HG03460 (cell line): ENCODE measurements around the gene HCFC1R1.
"Not testable (repeated sequence)": the region's sequence is repeated elsewhere in the genome, so short reads cannot be mapped to it uniquely, and the experiment has no call there.

Experiments
- ATAC-seq: cut with Tn5 transposase; IDR thresholded peaks from one replicate; pipeline ENCODE4 v1.9.1; 2021; ENCODE audit not compliant: unreplicated experiment

Gene HCFC1R1, protein sequence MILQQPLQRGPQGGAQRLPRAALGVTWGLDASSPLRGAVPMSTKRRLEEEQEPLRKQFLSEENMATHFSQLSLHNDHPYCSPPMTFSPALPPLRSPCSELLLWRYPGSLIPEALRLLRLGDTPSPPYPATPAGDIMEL

DNA sequence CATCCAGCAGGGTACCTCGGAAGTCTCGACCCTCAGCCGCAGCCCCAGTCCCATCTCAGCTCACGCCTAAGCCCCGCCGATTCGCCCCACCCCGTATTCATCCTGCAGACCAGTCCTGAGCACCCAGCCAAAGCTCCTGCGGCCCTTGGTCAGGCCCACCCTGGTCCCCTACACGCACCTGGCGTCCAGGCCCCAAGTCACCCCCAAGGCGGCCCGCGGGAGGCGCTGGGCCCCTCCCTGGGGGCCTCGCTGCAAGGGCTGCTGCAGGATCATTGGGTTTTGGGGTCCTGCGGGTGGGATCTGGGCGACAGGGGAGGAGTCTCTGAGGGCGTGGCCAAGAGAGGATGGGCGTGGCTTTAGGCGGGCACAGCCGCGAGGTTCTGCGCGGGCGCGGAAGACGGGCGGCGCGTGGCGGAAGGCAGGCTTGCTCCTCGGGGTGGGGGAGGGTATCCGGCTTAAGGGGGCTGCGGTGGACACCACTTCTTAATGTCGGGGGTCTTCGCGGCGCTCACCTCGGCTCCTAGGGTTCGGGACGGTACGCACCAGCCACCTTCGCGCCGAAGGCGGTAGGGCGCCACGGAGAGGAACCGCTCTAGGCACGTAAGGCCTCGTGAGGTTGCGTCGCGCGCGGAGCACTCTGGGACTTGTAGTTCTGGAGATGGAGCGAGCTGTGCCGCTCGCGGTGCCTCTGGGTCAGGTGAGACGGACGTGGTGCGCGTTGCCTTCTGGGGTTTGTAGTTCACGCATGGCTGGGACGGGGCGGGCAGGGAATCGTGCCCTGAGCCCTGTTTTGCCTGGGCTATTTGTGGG, at the start of gene HCFC1R1, which contains the start of gene THOC6:
Gene HCFC1R1, minus strand, starts transcription at position 274 of the 810 bp plus-strand sequence. Its CDS starts 1 bp downstream, at position 273.
Gene THOC6, plus strand, starts transcription at position 367 of the 810 bp plus-strand sequence. Its CDS starts 292 bp downstream, at position 659.
- ATAC-seq, result peak; percentile 67

- no peak for ATAC-seq
Observed at GRCh38 chr16:3073448-3073847, 49.7 kb upstream of the HCFC1R1 start.

- ATAC-seq, result not testable (repeated sequence)
Observed at GRCh38 chr16:3072576-3073263, 49.0 kb upstream of the HCFC1R1 start.

DNA sequence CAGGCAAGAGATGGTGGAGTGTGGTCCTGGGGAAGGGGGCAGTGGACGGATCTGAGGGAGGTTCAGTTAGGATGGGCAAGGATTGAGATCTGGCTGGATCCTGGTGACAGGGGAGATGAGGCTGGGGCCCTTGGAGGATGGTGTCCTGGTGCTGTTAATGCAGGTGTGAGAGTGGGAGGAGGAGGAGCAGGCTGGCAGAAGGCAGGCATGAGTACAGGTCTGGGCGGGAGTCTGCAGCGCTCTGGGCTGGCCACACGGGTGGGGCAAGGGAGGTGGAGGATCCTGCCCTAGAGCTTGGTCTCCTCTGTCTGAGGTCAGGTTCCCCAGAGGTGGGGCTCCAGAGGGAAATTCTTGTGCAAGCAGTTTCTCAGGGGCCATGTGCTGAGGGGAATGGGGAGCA, 48.4 kb upstream of the HCFC1R1 start:
- not testable (repeated sequence) for ATAC-seq

DNA sequence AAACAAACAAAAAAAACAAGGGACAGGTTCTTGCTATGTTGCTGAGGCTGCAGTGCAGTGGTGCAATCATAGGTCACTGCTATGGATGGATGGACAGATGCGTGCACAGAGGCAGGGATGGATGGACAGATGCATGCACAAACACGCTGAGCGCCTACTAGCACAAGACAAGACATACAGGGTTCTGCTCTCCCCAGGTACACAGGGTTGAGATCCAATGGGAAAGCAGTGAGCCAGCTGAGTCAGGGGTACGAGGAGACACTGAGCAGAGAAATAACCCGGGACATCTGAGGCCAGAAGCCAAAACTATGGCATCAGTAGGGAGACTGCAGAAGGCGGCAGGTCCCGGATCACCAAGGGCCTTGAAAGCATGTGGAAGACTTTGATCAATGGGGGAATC, 47.9 kb upstream of the HCFC1R1 start:
- ATAC-seq, result no peak

DNA sequence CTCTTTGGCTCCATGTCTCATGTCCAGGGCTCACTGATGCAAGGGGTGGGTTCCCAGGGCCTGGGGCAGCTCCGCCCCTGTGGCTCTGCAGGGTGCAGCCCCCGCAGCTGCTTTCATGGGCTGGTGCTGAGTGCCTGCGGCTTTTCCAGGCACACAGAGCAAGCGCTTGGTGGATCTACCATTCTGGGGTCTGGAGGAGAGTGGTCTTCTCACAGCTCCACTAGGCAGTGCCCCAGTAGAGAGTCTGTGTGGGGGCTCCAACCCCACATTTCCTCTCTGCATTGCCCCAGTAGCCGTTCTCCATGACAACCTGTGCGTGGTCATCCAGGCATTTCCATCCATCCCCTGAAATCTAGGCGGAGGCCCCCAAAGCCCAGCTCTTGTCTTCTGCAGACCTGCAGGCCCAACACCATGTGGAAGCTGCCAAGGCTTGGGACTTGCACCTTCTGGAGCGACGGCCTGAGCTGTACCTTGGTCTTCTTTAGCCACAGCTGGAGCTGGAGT, 46.9 kb upstream of the HCFC1R1 start:
- no peak for ATAC-seq

DNA sequence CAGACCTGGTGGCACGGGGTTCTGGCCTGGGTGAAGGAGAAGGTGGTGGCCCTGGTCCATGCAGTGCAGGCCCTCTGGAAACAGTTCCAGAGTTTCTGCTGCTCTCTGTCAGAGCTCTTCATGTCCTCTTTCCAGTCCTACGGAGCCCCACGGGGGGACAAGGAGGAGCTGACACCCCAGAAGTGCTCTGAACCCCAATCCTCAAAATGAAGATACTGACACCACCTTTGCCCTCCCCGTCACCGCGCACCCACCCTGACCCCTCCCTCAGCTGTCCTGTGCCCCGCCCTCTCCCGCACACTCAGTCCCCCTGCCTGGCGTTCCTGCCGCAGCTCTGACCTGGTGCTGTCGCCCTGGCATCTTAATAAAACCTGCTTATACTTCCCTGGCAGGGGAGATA, 45.4 kb upstream of the HCFC1R1 start:
- ATAC-seq, result not testable (repeated sequence)

GRCh38 chr16:3068487-3068886, 44.7 kb upstream of the HCFC1R1 start:
- no peak for ATAC-seq

GRCh38 chr16:3066440-3066748, 42.7 kb upstream of the HCFC1R1 start:
- no peak for ATAC-seq

- no peak for ATAC-seq
Observed at GRCh38 chr16:3065742-3066439, 42.1 kb upstream of the HCFC1R1 start.

DNA sequence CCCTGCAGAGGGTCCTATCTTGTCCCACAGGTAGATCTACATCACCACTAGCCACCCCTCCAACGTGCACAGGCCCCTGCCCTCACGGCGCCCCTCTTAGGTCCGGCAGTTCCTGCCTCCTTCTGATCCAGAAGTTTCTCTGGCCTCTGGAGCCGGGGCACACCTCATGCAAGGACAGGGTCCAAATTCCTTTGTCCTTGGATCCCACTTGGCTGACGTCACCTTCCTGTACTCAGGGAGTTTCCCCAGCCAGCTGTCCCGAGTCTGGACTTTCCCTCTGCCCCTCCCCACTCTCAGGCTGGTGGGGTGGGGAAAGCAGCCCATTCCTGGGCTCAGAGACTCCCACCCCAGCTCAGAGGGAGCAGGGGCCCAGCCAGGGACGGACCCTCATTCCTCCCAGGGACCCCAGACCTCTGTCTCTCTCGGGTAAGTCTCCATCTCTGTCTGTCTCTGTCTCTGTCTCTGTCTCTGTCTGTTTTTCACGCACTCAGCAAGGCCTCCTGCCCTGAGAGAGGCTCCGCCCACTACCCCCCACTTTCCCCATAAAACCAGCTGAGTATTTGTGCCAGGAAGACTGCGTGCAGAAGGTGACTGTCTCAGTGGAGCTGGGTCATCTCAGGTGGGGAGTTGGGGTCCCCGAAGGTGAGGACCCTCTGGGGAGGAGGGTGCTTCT, 41.5 kb upstream of the HCFC1R1 start, which contains the start of gene IL32:
Gene IL32, plus strand, starts transcription at position 572 of the 673 bp plus-strand sequence. CDS start 172 bp downstream, outside the sequence.
- ATAC-seq, result peak; percentile 44

DNA sequence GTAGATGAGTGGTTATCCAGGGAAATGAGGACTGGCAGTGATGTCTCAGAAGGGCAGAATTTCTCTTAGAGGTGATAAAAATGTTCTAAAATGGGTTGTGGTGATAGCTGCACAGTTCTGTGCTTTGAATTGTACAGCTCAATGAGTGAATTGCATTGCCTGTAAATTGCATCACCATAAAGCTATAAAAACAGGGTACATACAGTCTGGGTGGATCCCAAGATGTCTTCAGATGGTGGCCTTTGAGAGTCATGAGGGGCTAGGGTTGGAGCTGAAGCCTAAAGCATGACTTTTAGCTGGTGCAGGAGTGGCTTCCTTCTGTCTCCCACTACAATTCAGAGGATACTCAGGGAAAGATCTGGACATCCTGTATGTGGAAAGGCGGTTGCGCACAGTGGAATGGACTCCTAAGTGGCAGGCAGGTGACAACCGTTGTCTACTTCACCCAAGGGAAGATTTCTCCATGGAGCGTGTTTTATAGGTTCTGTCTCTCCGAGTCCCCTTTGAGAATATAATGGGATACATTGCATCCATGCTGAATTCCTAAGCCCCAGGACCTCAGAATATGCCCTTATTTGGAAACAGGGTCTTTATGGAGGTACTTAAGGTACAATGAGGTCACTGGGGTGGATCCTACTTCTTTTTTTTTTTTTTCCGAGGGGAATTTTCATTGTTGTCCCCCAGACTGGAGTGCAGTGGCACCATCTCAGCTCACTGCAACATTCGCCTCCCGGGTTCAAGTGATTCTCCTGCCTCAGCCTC, 40.1 kb upstream of the HCFC1R1 start:
- no peak for ATAC-seq

- ATAC-seq, result no peak
Observed at GRCh38 chr16:3062553-3062952, 38.8 kb upstream of the HCFC1R1 start.

DNA sequence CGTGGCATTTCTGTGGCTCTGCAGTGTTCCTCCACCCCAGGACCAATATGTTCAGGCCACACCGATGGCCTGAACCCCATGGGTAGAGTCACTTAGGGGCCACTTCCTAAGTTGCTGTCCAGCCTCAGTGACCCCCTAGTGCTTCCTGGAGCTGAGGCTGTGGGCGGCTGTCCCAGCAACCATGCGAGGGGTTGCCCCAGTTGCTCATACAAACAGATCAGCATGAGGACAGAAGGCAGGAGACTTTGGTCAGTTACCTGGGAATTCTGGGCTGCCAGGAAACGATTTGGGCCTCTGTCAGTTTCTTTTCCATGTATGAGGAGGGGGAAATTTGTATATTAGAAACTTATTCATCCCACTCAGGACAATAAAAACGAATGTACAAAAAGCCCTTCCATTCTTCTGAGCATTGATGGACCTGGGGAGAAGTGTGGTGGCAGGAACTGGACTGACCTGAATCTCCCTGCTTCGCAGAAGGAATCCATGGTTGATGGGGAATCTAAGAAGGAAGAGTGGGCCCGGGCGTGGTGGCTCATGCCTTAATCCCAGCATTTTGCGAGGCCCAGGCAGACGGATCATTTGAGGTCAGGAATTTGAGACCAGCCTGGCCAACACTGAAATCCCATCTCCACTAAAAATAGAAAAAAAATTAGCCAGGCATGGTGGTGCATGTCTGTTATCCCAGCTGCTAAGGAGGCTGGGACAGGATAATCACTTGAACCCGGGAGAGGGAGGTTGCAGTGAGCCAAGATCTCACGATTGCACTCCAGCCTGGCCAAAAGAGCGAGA, 36.8 kb upstream of the HCFC1R1 start:
- no peak for ATAC-seq

- peak; percentile 6 for ATAC-seq
Observed at GRCh38 chr16:3059723-3060242, 36.0 kb upstream of the HCFC1R1 start.

GRCh38 chr16:3059041-3059722, 35.4 kb upstream of the HCFC1R1 start:
- ATAC-seq, result peak; percentile 74

DNA sequence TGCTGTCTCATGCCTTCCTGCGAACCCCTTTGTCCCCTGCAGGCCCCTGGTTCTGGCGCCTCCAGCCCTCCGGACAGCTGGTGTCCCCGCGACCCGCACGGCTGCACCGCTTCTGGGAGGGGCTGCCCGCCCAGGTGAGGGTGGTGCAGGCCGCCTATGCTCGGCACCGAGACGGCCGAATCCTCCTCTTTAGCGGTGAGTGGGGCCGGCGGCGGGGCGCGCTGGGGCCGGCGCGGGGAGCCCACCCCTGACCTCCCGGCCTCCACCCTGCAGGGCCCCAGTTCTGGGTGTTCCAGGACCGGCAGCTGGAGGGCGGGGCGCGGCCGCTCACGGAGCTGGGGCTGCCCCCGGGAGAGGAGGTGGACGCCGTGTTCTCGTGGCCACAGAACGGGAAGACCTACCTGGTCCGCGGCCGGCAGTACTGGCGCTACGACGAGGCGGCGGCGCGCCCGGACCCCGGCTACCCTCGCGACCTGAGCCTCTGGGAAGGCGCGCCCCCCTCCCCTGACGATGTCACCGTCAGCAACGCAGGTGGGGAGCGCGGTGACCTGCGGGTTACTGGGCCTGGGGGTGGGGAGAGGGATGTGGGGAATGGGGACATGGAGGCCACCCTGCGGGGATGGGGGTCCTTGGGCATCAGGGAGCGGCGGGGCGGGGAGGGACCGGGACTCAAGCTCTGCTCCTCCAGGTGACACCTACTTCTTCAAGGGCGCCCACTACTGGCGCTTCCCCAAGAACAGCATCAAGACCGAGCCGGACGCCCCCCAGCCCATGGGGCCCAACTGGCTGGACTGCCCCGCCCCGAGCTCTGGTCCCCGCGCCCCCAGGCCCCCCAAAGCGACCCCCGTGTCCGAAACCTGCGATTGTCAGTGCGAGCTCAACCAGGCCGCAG, 34.6 kb upstream of the HCFC1R1 start:
- peak; percentile 39 for ATAC-seq
